HCT116 (cell line): ENCODE measurements around the gene TBC1D14.

Experiments
- CEBPB ChIP-seq: IDR thresholded peaks from 2 replicates; pipeline ENCODE4 v1.6.1; 2012; ENCODE audit warnings: low read depth
- CTCF ChIP-seq, 3 experiments: fragments of 200-600 bp in 1 of 3; sonication (generic) in 1 of 3; IDR thresholded peaks in 2 of 3; conservative IDR thresholded peaks in 1 of 3; 2 replicates each; pipeline ENCODE4 v1.5.1; 2012 to 2017; ENCODE audit warnings: low read depth in 2 of 3, low read length in 2 of 3, antibody characterized with exemption in 1 of 3, borderline replicate concordance in 1 of 3, control low read depth in 1 of 3, mild to moderate bottlenecking in 1 of 3, mixed read lengths in 1 of 3, mixed run types in 1 of 3, moderate library complexity in 1 of 3; ENCODE audit not compliant: insufficient read depth in 1 of 3
- ELF1 ChIP-seq: IDR thresholded peaks from 2 replicates; pipeline ENCODE4 v1.6.1; 2012; ENCODE audit warnings: low read depth, borderline replicate concordance
- EZH2 ChIP-seq: fragments of 200-600 bp; sonication (generic); IDR thresholded peaks from 2 replicates; pipeline ENCODE4 v1.6.1; 2017; ENCODE audit warnings: antibody characterized with exemption, mixed run types
- EZH2phosphoT487 ChIP-seq: fragments of 200-600 bp; IDR thresholded peaks from 2 replicates; pipeline ENCODE4 v1.6.1; 2018; ENCODE audit warnings: antibody characterized with exemption, borderline replicate concordance
- MAX ChIP-seq: IDR thresholded peaks from 2 replicates; pipeline ENCODE4 v1.6.1; 2012
- POLR2A ChIP-seq: IDR thresholded peaks from 2 replicates; pipeline ENCODE4 v1.7.0; 2011; ENCODE audit warnings: borderline replicate concordance; ENCODE audit not compliant: insufficient read depth, insufficient read length; ENCODE audit errors: extremely low read depth
- POLR2AphosphoS5 ChIP-seq: IDR thresholded peaks from 2 replicates; pipeline ENCODE4 v1.6.1; 2011; ENCODE audit warnings: mild to moderate bottlenecking, low read depth, low read length, moderate library complexity
- SIN3A ChIP-seq: IDR thresholded peaks from 2 replicates; pipeline ENCODE4 v1.6.1; 2012; ENCODE audit warnings: low read depth
- SP1 ChIP-seq: IDR thresholded peaks from 2 replicates; pipeline ENCODE4 v1.6.1; 2012; ENCODE audit warnings: low read depth
- TCF7L2 ChIP-seq: IDR thresholded peaks from 2 replicates; pipeline ENCODE4 v1.7.0; 2011; ENCODE audit warnings: borderline replicate concordance, inconsistent platforms; ENCODE audit not compliant: insufficient read depth, insufficient read length; ENCODE audit errors: extremely low read depth

GRCh38 chr4:7002336-7002735, 92.7 kb downstream of the TBC1D14 start:
- TF ChIP-seq TCF7L2, result no peak
- no peak for TF ChIP-seq SP1
- no peak for TF ChIP-seq EZH2phosphoT487
- no peak for TF ChIP-seq CTCF (IDR thresholded peaks at IDR 0.05 in 2 of 3, conservative IDR thresholded peaks at IDR 0.05 in 1 of 3; ENCODE audit: borderline replicate concordance in 1 of 3, insufficient read depth in 1 of 3, low read depth in 2 of 3, low read length in 2 of 3)
- no peak for TF ChIP-seq POLR2A
- no peak for TF ChIP-seq EZH2
- TF ChIP-seq POLR2AphosphoS5, result no peak
- no peak for TF ChIP-seq MAX
- no peak for TF ChIP-seq CEBPB
- TF ChIP-seq ELF1, result no peak
- no peak for TF ChIP-seq SIN3A
